HEK293 (cell line): ENCODE measurements around the gene CDK8.

ENCODE experiments used
- BCL11A ChIP-seq: fragments of 450-650 bp; formaldehyde crosslinking; IDR thresholded peaks from 2 replicates; pipeline ENCODE4 v1.5.1; 2016; ENCODE audit warnings: low read depth, missing biosample characterization, missing genetic modification characterization
- HOXC10 ChIP-seq: sonication (generic); formaldehyde crosslinking; IDR thresholded peaks from 2 replicates; pipeline ENCODE4 v1.8.1; 2023; ENCODE audit warnings: mild to moderate bottlenecking, missing genetic modification reagents
- KLF7 ChIP-seq: fragments of 450-650 bp; formaldehyde crosslinking; IDR thresholded peaks from 2 replicates; pipeline ENCODE4 v1.5.1; 2016; ENCODE audit warnings: missing biosample characterization, missing genetic modification characterization, borderline replicate concordance
- ZBTB1 ChIP-seq: fragments of 450-650 bp; formaldehyde crosslinking; IDR thresholded peaks from 2 replicates; pipeline ENCODE4 v1.5.1; 2016; ENCODE audit warnings: missing biosample characterization, missing genetic modification characterization
- ZNF16 ChIP-seq: fragments of 450-650 bp; formaldehyde crosslinking; IDR thresholded peaks from 2 replicates; pipeline ENCODE4 v1.5.1; 2016; ENCODE audit warnings: low read depth, missing biosample characterization, missing genetic modification characterization
- ZNF169 ChIP-seq: fragments of 450-650 bp; formaldehyde crosslinking; IDR thresholded peaks from 2 replicates; pipeline ENCODE4 v1.5.1; 2016; ENCODE audit warnings: missing biosample characterization, missing genetic modification characterization
- ZNF302 ChIP-seq: fragments of 450-650 bp; formaldehyde crosslinking; IDR thresholded peaks from 2 replicates; pipeline ENCODE4 v1.5.1; 2016; ENCODE audit warnings: missing biosample characterization, missing genetic modification characterization, low read depth
- ZNF391 ChIP-seq: fragments of 450-650 bp; formaldehyde crosslinking; IDR thresholded peaks from 2 replicates; pipeline ENCODE4 v1.5.1; 2016; ENCODE audit warnings: low read depth, missing biosample characterization, missing genetic modification characterization, borderline replicate concordance
- ZNF394 ChIP-seq: fragments of 450-650 bp; formaldehyde crosslinking; IDR thresholded peaks from 2 replicates; pipeline ENCODE4 v1.5.1; 2016; ENCODE audit warnings: missing biosample characterization, missing genetic modification characterization, mild to moderate bottlenecking, moderate library complexity, borderline replicate concordance
- ZNF423 ChIP-seq: fragments of 450-650 bp; formaldehyde crosslinking; IDR thresholded peaks from 2 replicates; pipeline ENCODE4 v1.5.1; 2016; ENCODE audit warnings: missing biosample characterization, missing genetic modification characterization
- ZNF518A ChIP-seq: fragments of 450-650 bp; formaldehyde crosslinking; conservative IDR thresholded peaks from 2 replicates; pipeline ENCODE4 v1.5.1; 2016; ENCODE audit warnings: low read depth, missing biosample characterization, missing genetic modification characterization
- ZNF549 ChIP-seq: fragments of 450-650 bp; IDR thresholded peaks from 2 replicates; pipeline ENCODE4 v1.5.1; 2018; ENCODE audit warnings: missing biosample characterization, missing genetic modification characterization, mild to moderate bottlenecking, inconsistent platforms, moderate library complexity
- ZNF600 ChIP-seq: fragments of 450-650 bp; formaldehyde crosslinking; IDR thresholded peaks from 2 replicates; pipeline ENCODE4 v1.5.1; 2016; ENCODE audit warnings: missing biosample characterization, missing genetic modification characterization
- ZNF629 ChIP-seq: fragments of 450-650 bp; formaldehyde crosslinking; IDR thresholded peaks from 2 replicates; pipeline ENCODE4 v1.5.1; 2017; ENCODE audit warnings: missing biosample characterization, missing genetic modification characterization
- ZNF660 ChIP-seq: fragments of 450-650 bp; IDR thresholded peaks from 2 replicates; pipeline ENCODE4 v1.5.1; 2018; ENCODE audit warnings: missing biosample characterization, mild to moderate bottlenecking, missing genetic modification characterization
- ZXDB ChIP-seq: fragments of 450-650 bp; formaldehyde crosslinking; IDR thresholded peaks from 2 replicates; pipeline ENCODE4 v1.5.1; 2016; ENCODE audit warnings: missing biosample characterization, missing genetic modification characterization
- TF ChIP-seq, protein P1 (sequence below): fragments of 450-650 bp; formaldehyde crosslinking; IDR thresholded peaks from 2 replicates; pipeline ENCODE4 v1.5.1; 2016; ENCODE audit warnings: missing biosample characterization, missing genetic modification characterization
- TF ChIP-seq, protein P2 (sequence below): fragments of 450-650 bp; formaldehyde crosslinking; IDR thresholded peaks from 2 replicates; pipeline ENCODE4 v1.5.1; 2016; ENCODE audit warnings: missing biosample characterization, missing genetic modification characterization, borderline replicate concordance
- TF ChIP-seq, protein P3 (sequence below): fragments of 450-650 bp; formaldehyde crosslinking; IDR thresholded peaks from 2 replicates; pipeline ENCODE4 v1.5.1; 2016; ENCODE audit warnings: missing biosample characterization, missing genetic modification characterization
- TF ChIP-seq, protein P4 (sequence below): fragments of 450-650 bp; formaldehyde crosslinking; IDR thresholded peaks from 2 replicates; pipeline ENCODE4 v1.5.0; 2017; ENCODE audit warnings: missing biosample characterization, missing genetic modification characterization, borderline replicate concordance

CDK8 gene

GRCh38 chr13:26221721-26222519 lies 32.0 kb upstream of the CDK8 start, which contains the start of gene RNF6 (continued):
- peak; percentile 79 for TF ChIP-seq ZNF518A (tag by site-specific recombination)
- TF ChIP-seq, protein P1, sequence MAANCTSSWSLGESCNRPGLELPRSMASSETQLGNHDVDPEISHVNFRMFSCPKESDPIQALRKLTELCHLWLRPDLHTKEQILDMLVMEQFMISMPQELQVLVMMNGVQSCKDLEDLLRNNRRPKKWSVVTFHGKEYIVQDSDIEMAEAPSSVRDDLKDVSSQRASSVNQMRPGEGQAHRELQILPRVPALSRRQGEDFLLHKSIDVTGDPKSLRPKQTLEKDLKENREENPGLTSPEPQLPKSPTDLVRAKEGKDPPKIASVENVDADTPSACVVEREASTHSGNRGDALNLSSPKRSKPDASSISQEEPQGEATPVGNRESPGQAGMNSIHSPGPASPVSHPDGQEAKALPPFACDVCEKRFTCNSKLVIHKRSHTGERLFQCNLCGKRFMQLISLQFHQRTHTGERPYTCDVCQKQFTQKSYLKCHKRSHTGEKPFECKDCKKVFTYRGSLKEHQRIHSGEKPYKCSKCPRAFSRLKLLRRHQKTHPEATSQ = peak; percentile 90; the same call in 1 of the 2 replicates
- TF ChIP-seq ZNF629 = peak; percentile 50; the same call in 1 of the 2 replicates
- 0 out of 2 replicates have a peak, but pooled peaks have one; percentile 11 for TF ChIP-seq BCL11A (tag by site-specific recombination)
- TF ChIP-seq, protein P2, sequence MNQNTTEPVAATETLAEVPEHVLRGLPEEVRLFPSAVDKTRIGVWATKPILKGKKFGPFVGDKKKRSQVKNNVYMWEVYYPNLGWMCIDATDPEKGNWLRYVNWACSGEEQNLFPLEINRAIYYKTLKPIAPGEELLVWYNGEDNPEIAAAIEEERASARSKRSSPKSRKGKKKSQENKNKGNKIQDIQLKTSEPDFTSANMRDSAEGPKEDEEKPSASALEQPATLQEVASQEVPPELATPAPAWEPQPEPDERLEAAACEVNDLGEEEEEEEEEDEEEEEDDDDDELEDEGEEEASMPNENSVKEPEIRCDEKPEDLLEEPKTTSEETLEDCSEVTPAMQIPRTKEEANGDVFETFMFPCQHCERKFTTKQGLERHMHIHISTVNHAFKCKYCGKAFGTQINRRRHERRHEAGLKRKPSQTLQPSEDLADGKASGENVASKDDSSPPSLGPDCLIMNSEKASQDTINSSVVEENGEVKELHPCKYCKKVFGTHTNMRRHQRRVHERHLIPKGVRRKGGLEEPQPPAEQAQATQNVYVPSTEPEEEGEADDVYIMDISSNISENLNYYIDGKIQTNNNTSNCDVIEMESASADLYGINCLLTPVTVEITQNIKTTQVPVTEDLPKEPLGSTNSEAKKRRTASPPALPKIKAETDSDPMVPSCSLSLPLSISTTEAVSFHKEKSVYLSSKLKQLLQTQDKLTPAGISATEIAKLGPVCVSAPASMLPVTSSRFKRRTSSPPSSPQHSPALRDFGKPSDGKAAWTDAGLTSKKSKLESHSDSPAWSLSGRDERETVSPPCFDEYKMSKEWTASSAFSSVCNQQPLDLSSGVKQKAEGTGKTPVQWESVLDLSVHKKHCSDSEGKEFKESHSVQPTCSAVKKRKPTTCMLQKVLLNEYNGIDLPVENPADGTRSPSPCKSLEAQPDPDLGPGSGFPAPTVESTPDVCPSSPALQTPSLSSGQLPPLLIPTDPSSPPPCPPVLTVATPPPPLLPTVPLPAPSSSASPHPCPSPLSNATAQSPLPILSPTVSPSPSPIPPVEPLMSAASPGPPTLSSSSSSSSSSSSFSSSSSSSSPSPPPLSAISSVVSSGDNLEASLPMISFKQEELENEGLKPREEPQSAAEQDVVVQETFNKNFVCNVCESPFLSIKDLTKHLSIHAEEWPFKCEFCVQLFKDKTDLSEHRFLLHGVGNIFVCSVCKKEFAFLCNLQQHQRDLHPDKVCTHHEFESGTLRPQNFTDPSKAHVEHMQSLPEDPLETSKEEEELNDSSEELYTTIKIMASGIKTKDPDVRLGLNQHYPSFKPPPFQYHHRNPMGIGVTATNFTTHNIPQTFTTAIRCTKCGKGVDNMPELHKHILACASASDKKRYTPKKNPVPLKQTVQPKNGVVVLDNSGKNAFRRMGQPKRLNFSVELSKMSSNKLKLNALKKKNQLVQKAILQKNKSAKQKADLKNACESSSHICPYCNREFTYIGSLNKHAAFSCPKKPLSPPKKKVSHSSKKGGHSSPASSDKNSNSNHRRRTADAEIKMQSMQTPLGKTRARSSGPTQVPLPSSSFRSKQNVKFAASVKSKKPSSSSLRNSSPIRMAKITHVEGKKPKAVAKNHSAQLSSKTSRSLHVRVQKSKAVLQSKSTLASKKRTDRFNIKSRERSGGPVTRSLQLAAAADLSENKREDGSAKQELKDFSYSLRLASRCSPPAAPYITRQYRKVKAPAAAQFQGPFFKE (tag by site-specific recombination) = no peak
- TF ChIP-seq ZNF549 (tag by site-specific recombination) = no peak
- TF ChIP-seq ZNF660 (tag by site-specific recombination) = peak; percentile 86
- TF ChIP-seq, protein P3, sequence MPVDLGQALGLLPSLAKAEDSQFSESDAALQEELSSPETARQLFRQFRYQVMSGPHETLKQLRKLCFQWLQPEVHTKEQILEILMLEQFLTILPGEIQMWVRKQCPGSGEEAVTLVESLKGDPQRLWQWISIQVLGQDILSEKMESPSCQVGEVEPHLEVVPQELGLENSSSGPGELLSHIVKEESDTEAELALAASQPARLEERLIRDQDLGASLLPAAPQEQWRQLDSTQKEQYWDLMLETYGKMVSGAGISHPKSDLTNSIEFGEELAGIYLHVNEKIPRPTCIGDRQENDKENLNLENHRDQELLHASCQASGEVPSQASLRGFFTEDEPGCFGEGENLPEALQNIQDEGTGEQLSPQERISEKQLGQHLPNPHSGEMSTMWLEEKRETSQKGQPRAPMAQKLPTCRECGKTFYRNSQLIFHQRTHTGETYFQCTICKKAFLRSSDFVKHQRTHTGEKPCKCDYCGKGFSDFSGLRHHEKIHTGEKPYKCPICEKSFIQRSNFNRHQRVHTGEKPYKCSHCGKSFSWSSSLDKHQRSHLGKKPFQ (tag by site-specific recombination) = peak; percentile 60; the same call in 1 of the 2 replicates
- TF ChIP-seq ZNF600 (tag by site-specific recombination) = peak; percentile 74
- TF ChIP-seq ZNF391 = peak; percentile 86; the same call in 1 of the 2 replicates
- TF ChIP-seq ZXDB = peak; percentile 83
- peak; percentile 95; the same call in 1 of the 2 replicates for TF ChIP-seq HOXC10 (CRISPR knock-in tag)
- TF ChIP-seq ZBTB1 = 0 out of 2 replicates have a peak, but pooled peaks have one; percentile 45
- TF ChIP-seq, protein P4, sequence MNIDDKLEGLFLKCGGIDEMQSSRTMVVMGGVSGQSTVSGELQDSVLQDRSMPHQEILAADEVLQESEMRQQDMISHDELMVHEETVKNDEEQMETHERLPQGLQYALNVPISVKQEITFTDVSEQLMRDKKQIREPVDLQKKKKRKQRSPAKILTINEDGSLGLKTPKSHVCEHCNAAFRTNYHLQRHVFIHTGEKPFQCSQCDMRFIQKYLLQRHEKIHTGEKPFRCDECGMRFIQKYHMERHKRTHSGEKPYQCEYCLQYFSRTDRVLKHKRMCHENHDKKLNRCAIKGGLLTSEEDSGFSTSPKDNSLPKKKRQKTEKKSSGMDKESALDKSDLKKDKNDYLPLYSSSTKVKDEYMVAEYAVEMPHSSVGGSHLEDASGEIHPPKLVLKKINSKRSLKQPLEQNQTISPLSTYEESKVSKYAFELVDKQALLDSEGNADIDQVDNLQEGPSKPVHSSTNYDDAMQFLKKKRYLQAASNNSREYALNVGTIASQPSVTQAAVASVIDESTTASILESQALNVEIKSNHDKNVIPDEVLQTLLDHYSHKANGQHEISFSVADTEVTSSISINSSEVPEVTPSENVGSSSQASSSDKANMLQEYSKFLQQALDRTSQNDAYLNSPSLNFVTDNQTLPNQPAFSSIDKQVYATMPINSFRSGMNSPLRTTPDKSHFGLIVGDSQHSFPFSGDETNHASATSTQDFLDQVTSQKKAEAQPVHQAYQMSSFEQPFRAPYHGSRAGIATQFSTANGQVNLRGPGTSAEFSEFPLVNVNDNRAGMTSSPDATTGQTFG = 0 out of 2 replicates have a peak, but pooled peaks have one; percentile 39
- no peak for TF ChIP-seq ZNF302 (tag by site-specific recombination)
- peak; percentile 69 for TF ChIP-seq ZNF394
- peak; percentile 91; the same call in 1 of the 2 replicates for TF ChIP-seq KLF7 (tag by site-specific recombination)
- TF ChIP-seq ZNF169 (tag by site-specific recombination) = no peak
- no peak for TF ChIP-seq ZNF423 (tag by site-specific recombination)
- TF ChIP-seq ZNF16 (tag by site-specific recombination) = no peak
